Left ventricle myocardium inferior (tissue), 1 donor: Measurements from ENCODE around the gene PNO1. TPM values are rescaled to one million over a fixed set of nuclear protein-coding genes. Genes with fewer than 3 reads are reported as not detected.
A peak's percentile ranks its signal among the peaks of the same experiment; 100 is the strongest.

Source experiments
- DNase-seq: peaks from one replicate; pipeline ENCODE4 v3.0.0-alpha.2; 2020
- H3K27ac ChIP-seq: fragments of 200-600 bp; replicated peaks from 2 replicates; pipeline ENCODE4 v1.8.0; 2021
- H3K27me3 ChIP-seq: fragments of 200-600 bp; 2 replicates; pipeline ENCODE4 v1.8.0; 2021; ENCODE audit warnings: low read depth
- H3K36me3 ChIP-seq: fragments of 200-600 bp; 2 replicates; pipeline ENCODE4 v1.8.0; 2021
- H3K4me1 ChIP-seq: fragments of 200-600 bp; 2 replicates; pipeline ENCODE4 v1.8.0; 2021
- H3K4me3 ChIP-seq: fragments of 200-600 bp; 2 replicates; pipeline ENCODE4 v1.8.0; 2021; ENCODE audit warnings: mild to moderate bottlenecking, moderate library complexity
- H3K9me3 ChIP-seq: fragments of 200-600 bp; replicated peaks from 2 replicates; pipeline ENCODE4 v1.8.0; 2021
- intact Hi-C: fragments of 100-400 bp; cut with micrococcal nuclease; formaldehyde crosslinking; loops from one replicate; pipeline ENCODE4 v1.11.0; 2022
- total RNA-seq: library from RNA; stranded (reverse); fragmentation: NEBNext Ultra II Directional; extraction: Animal tissue kit (Norgen Biotek cat#: 25700); gene quantifications from one replicate; pipeline ENCODE4 v1.2.1, GENCODE V29; 2021
- TF ChIP-seq, protein P1 (sequence below): fragments of 200-600 bp; IDR thresholded peaks from 2 replicates; pipeline ENCODE4 v1.8.0; 2021; ENCODE audit warnings: antibody characterized with exemption, mild to moderate bottlenecking, borderline replicate concordance
- donor health status: DM: no; HTN: yes; CAD: no; lungs with severe emphysema.

The PNO1 gene
- total RNA-seq, 1 donor from 2014 or later: 8.2 TPM

DNA sequence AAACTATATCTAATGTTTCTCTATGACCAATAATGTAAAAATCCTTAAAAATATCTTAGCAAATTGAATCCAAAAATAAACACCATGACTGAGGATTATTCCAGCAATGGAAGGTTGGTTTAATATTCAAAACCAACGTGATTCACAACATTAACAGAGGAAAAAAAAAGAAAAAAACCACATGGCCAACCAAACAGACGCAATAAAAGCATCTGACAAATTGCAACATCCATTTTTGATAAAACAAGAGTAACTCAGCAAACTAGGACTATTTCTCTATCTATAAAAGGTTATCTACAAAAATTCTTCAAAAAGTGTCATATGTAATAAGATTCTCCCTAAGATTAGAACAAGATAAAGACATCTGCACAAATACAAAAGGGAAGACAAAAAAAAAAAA is 65.7 kb downstream of the PNO1 start:
- Histone ChIP-seq H3K36me3 (no peaks in the 10 kb centered on the region), H3K9me3 (peaks cover 12% of the 10 kb centered on the region), H3K4me3 (no peak overlapping the region), H3K27ac (no peak overlapping the region), H3K27me3 (no peaks in the 10 kb centered on the region), H3K4me1 (peaks cover 90% of the 10 kb centered on the region)
- intact Hi-C loops: no loop called here
- DNase-seq: no peak
- TF ChIP-seq, protein P1, sequence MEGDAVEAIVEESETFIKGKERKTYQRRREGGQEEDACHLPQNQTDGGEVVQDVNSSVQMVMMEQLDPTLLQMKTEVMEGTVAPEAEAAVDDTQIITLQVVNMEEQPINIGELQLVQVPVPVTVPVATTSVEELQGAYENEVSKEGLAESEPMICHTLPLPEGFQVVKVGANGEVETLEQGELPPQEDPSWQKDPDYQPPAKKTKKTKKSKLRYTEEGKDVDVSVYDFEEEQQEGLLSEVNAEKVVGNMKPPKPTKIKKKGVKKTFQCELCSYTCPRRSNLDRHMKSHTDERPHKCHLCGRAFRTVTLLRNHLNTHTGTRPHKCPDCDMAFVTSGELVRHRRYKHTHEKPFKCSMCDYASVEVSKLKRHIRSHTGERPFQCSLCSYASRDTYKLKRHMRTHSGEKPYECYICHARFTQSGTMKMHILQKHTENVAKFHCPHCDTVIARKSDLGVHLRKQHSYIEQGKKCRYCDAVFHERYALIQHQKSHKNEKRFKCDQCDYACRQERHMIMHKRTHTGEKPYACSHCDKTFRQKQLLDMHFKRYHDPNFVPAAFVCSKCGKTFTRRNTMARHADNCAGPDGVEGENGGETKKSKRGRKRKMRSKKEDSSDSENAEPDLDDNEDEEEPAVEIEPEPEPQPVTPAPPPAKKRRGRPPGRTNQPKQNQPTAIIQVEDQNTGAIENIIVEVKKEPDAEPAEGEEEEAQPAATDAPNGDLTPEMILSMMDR: no peak

DNA sequence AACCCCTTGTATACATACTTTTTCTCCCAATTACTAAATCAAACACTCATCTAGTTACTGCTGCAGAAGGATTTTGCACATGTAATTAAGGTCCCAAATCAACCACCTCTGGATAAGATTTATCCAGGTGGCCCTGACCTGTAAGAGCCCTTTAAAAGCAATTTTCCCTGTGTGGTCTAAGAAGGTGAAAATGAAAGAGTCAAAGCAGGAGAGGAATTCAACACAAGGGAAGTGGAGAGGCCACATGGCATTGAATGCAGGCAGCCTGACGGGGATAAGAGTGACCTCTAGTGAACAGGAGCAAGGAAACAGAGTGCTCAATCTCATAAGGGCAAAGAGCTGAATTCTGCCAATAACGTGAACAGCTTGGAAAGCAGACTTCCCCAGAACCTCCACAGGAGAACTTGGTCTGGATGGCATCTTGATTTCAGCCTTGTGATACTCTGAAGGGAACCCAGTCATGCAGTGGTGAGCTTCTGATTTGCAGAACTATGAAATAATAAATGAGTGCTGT is 67.5 kb downstream of the PNO1 start:
- DNase-seq: no peak
- Histone ChIP-seq H3K27ac (peak overlapping the region; percentile 27), H3K9me3 (peaks cover 12% of the 10 kb centered on the region), H3K4me1 (peaks cover 87% of the 10 kb centered on the region), H3K4me3 (no peak overlapping the region), H3K36me3 (no peaks in the 10 kb centered on the region), H3K27me3 (no peaks in the 10 kb centered on the region)
- TF ChIP-seq, protein P1: peak; percentile 19
- intact Hi-C loops: no loop called here

Other genes starting within 250 kb of the PNO1 start
- gene C1D, start 94.9 kb upstream of the PNO1 start, total RNA-seq: 19.5 TPM
- 34.6 TPM for gene PPP3R1, start 94.6 kb downstream of the PNO1 start, total RNA-seq
- 8.0 TPM for gene CNRIP1, start 162.1 kb downstream of the PNO1 start, total RNA-seq
- gene PLEK, start 207.4 kb downstream of the PNO1 start, total RNA-seq: 4.8 TPM